Measurements from ENCODE around the gene CD34.
A peak's percentile ranks its signal among the peaks of the same experiment; 100 is the strongest.

DNA sequence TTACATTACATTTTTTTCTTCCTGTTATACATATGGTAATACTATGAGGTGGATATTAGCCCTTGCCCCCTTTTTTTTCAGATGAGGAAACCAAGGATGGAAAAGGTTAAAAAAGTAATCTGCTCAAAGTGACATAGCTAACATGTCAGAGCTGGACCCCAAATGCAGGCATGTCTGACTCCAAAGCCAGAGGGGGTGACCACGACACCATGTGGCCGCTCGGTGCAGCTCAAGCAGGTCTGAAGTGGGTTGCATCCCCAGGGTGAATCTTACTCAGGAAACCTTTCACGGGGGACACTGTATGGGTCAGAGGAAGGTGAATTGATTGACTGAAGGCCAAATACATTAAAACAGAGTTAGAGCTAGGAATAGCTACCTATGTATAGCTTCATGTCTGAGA lies 34.8 kb downstream of the CD34 start:
- TF ChIP-seq, protein P1, sequence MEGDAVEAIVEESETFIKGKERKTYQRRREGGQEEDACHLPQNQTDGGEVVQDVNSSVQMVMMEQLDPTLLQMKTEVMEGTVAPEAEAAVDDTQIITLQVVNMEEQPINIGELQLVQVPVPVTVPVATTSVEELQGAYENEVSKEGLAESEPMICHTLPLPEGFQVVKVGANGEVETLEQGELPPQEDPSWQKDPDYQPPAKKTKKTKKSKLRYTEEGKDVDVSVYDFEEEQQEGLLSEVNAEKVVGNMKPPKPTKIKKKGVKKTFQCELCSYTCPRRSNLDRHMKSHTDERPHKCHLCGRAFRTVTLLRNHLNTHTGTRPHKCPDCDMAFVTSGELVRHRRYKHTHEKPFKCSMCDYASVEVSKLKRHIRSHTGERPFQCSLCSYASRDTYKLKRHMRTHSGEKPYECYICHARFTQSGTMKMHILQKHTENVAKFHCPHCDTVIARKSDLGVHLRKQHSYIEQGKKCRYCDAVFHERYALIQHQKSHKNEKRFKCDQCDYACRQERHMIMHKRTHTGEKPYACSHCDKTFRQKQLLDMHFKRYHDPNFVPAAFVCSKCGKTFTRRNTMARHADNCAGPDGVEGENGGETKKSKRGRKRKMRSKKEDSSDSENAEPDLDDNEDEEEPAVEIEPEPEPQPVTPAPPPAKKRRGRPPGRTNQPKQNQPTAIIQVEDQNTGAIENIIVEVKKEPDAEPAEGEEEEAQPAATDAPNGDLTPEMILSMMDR (conservative IDR thresholded peaks at IDR 0.05; ENCODE audit: low read depth, low read length): peak; percentile 48
- TF ChIP-seq EZH2phosphoT487 (IDR thresholded peaks at IDR 0.05; ENCODE audit: borderline replicate concordance, low read length): no peak
